Dermis blood vessel endothelial cell (primary cell): ENCODE results near the gene CIRBP. TPM values are rescaled to one million over a fixed set of nuclear protein-coding genes. Genes with fewer than 3 reads are reported as not detected.
A peak's percentile ranks its signal among the peaks of the same experiment; 100 is the strongest.
"Not testable (repeated sequence)": the region's sequence is repeated elsewhere in the genome, so short reads cannot be mapped to it uniquely, and the experiment has no call there.

Source experiments
- DNase-seq: peaks from one replicate; pipeline ENCODE4 v3.0.0; 2010
- total RNA-seq: library from RNA; depleted of rRNA; stranded (reverse); fragments of >200 nt; gene quantifications from 2 replicates; pipeline ENCODE4 v1.2.3, GENCODE V29; 2014

The CIRBP gene
- total RNA-seq, 1 donor from 2014 or later, result 192 TPM

DNA sequence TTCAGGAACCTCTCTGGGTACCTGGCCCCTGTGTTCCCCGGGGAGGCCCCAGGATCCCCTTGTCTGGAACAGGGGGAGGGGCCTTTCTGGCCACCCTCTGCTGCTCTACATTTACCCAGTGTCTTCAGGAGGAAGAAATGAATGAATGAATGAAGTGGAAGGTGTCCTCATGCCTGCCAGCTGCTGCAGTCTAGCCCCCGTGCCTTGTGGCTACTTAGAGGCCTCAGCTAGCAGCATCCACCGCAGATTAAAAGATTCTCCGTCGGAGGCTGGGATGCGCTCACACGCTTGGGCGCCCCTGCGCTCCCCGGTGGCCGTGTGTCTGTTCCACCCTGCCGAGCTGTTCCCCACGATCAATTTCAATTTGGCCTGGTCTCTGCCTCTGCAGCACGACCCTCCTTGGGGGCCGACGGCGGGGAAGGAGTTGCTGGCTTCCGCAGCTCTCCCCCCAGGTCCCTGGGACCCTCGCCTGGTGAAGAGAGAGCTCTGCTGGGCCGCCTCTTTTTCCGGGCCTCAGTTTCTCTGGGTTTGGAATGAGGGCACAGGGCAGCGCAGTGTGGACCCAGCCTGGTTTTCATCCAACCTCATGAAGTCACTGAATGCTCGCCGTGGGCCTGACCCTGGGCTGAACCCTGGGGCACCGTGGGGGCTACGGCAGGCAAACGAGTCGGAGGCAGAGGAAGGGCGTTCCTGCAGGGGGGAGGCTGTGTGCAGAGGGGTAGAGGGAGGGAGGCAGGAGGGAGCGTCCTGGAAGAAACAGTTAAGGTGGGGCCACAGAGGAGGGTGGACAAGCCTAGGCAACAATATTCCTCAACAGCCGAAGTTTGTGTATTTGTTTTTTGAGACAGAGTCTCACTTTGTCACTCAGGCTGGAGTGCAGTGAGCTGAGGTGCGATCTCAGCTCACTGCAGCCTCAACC lies 44.8 kb downstream of the CIRBP start:
- no peak for DNase-seq

DNA sequence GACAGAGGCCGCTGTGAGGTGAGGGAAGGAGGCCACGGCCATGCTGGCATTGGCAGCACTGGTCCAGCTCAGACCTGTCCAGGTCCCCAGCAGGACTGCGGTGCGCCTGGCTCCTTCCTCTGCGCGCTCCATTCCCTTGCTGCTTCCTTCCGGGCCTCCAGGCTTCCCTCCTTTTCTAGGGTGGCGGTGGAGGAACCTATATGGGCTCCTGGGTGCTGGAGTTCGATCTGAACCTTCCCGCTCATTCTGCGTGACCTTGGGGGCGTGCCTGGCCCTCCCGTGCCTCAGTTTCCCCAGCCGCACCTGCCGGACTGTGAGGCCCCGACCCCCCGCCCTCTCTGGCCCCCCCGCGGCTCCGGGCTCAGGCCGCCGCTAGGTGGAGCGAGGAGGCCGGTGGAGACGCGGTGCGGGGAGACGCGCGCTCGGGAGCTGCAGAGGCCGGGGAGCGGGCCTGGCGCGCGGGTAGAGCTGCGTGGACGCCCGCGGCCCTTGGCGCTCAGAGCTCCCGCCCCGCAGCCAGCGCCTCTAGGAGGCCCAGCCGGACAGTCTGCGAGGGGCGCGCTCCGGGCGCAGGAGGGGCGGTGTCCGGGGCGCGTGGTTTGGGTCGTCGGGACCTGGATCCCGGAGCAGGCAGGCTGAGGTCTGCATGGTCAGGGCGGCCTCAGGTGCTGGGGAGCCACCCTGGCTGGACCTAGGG lies 46.5 kb downstream of the CIRBP start:
- DNase-seq, result peak; percentile 71

- DNase-seq, result no peak
Observed at GRCh38 chr19:1316466-1316865, 47.3 kb downstream of the CIRBP start.

GRCh38 chr19:1317274-1318003 lies 48.3 kb downstream of the CIRBP start:
- no peak for DNase-seq

DNA sequence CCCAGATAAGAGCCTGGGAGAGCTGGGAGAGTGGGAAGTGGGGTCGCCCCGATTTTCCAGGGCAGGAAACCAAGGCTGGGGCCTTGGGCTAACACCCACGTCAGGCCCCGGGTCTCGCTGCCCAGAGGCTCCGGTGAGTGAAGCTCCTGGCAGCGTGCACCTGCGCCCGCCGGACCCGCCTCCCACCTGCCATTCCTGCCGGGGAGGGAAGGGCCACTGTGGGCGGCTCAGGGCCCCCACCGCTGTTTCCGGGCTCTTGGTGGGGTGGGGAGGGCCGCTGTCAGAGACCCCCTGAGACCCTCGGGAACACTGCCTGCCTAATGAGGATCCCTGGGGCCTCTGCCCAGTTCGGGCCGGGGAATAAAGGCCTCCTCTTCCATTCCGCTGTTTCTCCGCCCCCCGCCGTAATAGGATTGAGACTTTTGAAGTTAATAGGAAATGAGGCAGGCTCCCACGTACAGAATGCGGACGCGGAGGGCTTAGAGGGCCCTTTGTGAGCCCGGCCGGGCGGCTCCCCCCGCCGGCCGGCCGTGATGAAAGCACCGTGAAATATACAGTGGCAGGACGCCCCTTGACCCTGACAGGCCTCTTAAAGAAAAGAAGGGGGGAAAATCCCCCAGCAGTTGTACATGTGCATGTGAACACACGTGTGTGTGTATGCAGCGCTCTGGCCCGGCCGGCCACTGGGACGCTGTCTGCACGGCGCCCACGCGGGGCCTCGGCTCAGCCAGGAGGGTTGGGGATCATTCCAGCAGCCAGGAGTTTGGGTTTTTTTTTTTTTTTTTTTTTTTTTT lies 49.7 kb downstream of the CIRBP start:
- DNase-seq, result no peak

DNA sequence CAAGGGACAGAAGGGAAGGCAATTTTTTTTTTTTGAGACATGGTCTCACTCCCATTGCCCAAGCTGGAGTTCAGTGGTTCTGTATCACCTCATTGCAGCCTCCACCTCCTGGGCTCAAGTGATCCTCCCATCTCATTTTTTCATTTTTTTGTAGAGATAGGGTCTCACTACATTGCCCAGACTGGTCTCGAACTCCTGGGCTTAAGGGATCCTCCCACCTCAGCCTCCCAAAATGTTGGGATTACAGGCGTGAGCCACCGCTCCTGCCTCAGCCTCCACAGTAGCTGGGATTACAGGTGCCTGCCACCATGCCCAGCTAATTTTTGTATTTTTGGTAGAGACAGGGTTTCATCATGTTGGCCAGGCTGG lies 51.1 kb downstream of the CIRBP start:
- not testable (repeated sequence) for DNase-seq

DNA sequence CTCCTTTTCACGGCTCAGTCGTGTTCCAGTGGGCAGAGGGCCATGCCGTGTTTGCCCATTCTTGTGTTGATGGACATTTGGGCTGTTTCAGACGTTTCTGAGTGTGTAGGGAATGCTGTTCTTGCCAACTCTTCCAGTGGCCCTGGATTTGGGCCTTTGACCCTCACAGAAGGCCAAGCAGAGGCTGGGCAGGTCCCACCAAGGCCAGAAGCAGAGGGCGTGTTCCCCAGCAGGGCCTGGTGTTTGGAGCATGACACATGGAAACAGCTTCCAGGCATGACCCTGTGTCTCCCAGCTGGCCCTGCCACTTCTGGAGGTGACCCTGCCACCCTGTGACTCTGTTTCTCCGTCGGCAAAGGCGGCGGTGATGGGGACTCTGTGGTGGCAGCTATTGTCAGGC lies 52.4 kb downstream of the CIRBP start:
- DNase-seq, result no peak

- no peak for DNase-seq
Observed at GRCh38 chr19:1322198-1322981, 53.3 kb downstream of the CIRBP start.

- DNase-seq, result no peak
Observed at GRCh38 chr19:1324249-1324805, 55.2 kb downstream of the CIRBP start.

Other genes with a start within 250 kb of the CIRBP start
- 67.2 and 78.9 TPM in 2 replicates for gene TMEM259, start 248.2 kb upstream of the CIRBP start, total RNA-seq
- gene RNU6-2, start 247.8 kb upstream of the CIRBP start, total RNA-seq, result not detected in 2 replicates
- 108 and 253 TPM in 2 replicates for gene CNN2, start 242.7 kb upstream of the CIRBP start, total RNA-seq
- gene ABCA7, start 229.2 kb upstream of the CIRBP start, total RNA-seq, result 9.4 and 10.0 TPM in 2 replicates
- gene ARHGAP45, start 202.2 kb upstream of the CIRBP start, total RNA-seq, result 40.3 and 55.5 TPM in 2 replicates
- 71.5 and 193 TPM in 2 replicates for gene POLR2E, start 174.0 kb upstream of the CIRBP start, total RNA-seq
- 281 and 591 TPM in 2 replicates for gene GPX4, start 165.3 kb upstream of the CIRBP start, total RNA-seq
- gene SBNO2, start 95.1 kb upstream of the CIRBP start, total RNA-seq, result 37.1 and 52.2 TPM in 2 replicates
- gene STK11, start 63.6 kb upstream of the CIRBP start, total RNA-seq, result 107 and 108 TPM in 2 replicates
- 2.7 and 2.8 TPM in 2 replicates for gene CBARP, start 31.3 kb upstream of the CIRBP start, total RNA-seq
- gene ATP5F1D, start 27.6 kb upstream of the CIRBP start, total RNA-seq, result 19.9 and 31.1 TPM in 2 replicates
- 22.1 and 27.9 TPM in 2 replicates for gene MIDN, start 20.7 kb upstream of the CIRBP start, total RNA-seq
- 22.0 and 25.0 TPM in 2 replicates for gene FAM174C, start 6.2 kb downstream of the CIRBP start, total RNA-seq
- not detected in 2 replicates for gene EFNA2, start 16.5 kb downstream of the CIRBP start, total RNA-seq
- 98.8 and 104 TPM in 2 replicates for gene NDUFS7, start 114.6 kb downstream of the CIRBP start, total RNA-seq
- gene GAMT, start 132.2 kb downstream of the CIRBP start, total RNA-seq, result 10.7 and 14.8 TPM in 2 replicates
- gene DAZAP1, start 138.3 kb downstream of the CIRBP start, total RNA-seq, result 58.0 and 104 TPM in 2 replicates
- gene RPS15, start 169.1 kb downstream of the CIRBP start, total RNA-seq, result 380 and 637 TPM in 2 replicates
- 0.23 and 0.34 TPM in 2 replicates for gene APC2, start 180.8 kb downstream of the CIRBP start, total RNA-seq
- gene C19orf25, start 209.9 kb downstream of the CIRBP start, total RNA-seq, result 22.0 and 28.1 TPM in 2 replicates
- gene PCSK4, start 221.0 kb downstream of the CIRBP start, total RNA-seq, result 0.68 and 1.1 TPM in 2 replicates
- gene REEP6, start 221.8 kb downstream of the CIRBP start, total RNA-seq, result 0.34 and 1.0 TPM in 2 replicates
- gene ADAMTSL5, start 243.7 kb downstream of the CIRBP start, total RNA-seq, result 0.19 TPM in 1 of 2 replicates, not detected in the other